GM18909 (cell line): ENCODE results near the gene RANGRF.

Experiments used
- ATAC-seq: cut with Tn5 transposase; IDR thresholded peaks from one replicate; pipeline ENCODE4 v1.9.1; 2021; ENCODE audit warnings: mild to moderate bottlenecking; ENCODE audit not compliant: unreplicated experiment, poor library complexity

Gene RANGRF

GRCh38 chr17:8312251-8312650 lies 23.8 kb downstream of the RANGRF start:
- no peak for ATAC-seq

DNA sequence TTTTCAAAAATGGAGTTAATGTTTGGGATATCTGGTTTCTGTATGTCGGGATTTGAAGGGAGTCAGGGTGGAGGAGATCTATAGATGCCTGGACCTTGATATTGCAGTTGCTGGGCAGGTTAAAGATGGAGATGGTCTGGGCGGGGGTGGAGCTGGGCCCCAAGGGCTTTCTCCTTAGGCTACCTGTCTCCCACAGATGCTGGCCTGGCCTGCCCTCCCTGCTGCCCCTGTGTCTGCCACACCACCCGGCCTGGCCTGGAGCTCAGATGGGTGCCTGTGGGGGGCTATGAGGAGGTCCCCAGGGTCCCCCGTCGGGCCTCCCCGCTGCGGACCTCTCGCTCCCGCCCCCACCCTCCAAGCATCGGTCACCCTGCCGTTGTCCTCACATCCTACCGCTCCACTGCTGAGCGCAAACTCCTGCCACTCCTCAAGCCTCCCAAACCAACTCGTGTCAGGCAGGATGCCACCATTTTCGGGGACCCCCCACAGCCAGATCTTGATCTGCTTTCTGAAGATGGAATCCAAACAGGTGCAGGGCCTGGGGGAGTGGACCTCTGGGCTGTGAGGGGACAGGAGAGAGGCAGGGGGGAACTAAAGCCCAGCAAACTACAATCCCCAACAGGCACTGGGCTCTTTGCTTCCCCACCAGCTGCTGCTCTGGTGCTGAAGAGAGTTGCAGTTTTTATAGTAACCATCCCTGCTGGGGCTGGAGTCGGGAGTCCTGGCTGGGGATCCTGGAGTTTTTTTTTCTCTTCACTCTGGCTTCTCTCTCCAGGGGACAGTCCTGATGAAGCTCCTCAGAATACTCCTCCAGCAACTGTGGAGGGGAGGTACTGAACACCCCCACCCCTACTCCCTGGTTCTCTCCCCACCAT lies 24.5 kb downstream of the RANGRF start:
- ATAC-seq, result no peak

DNA sequence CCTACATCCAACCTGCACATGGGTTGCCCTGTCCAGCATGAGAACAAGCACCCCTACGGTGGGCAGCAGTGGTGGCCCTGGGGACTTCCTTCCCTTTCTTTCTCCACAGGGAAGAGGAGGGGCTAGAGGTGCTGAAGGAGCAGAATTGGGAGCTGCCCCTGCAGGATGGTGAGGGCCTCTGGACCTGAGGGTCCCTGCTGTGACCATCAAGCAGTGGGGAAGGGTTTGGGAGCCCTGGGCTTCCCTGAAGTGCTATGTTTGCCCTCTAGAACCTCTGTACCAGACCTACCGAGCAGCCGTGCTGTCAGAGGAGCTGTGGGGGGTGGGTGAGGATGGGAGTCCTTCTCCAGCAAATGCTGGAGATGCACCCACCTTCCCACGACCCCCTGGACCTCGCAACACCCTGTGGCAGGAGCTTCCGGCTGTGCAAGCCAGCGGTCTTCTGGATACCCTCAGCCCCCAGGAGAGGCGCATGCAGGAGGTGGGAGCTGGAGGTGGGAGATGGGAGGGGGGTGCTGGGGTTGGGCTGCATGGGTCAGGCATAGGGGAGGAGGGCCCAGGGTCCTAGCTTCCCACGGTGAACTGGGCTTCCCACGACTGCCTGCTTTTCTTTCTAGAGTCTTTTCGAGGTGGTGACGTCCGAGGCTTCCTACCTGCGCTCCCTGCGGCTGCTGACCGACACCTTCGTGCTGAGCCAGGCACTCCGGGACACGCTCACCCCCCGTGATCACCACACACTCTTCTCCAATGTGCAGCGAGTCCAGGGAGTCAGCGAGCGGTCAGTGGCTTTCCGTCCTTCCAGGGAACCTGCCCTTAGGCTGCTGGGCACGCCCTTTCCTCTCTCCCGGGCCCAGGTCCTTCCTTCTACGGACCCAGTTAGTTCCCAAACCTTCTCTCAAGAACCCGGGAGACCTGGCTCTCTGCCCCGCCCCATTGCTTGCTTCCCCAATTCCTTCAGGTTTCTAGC lies 26.6 kb downstream of the RANGRF start:
- ATAC-seq, result no peak

- no peak for ATAC-seq
These were observed 27.3 kb downstream of the RANGRF start for GRCh38 chr17:8315764-8316217.

DNA sequence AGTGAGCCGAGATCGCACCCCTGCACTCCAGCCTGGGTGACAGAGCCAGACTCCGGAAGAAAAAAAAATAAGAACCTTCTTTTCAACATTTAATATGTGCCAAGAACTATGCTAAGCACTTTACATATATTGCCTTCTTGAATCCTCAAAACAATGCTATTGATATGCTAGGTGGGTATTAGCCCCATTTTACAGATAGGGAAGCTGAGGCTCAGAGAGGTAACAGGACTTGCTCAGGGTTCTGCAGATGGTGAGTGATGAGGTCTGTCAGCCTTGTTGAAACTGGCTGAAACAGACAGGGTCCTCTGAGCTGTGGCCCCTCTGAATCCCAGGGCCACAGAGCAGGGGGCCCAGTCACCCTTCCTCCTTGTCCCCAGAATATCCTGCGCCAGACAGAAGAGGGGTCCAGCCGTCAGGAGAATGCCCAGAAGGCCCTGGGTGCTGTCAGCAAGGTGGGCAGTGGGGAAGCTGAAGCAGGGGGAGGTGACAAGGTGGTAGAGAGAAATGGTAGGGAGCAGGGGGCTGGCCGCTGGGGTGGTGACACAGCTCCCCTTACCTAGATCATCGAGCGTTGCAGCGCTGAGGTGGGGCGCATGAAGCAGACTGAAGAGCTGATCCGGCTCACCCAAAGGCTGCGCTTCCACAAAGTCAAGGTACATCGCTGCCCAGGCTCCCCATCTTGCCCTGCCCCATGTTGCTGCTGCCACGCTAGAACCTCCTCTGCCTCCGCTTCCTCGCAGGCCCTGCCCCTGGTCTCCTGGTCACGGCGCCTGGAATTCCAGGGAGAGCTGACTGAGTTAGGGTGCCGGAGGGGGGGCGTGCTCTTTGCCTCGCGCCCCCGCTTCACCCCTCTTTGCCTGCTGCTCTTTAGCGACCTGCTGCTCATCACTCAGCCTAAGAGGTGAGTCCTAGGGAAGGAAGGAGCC lies 29.8 kb downstream of the RANGRF start:
- ATAC-seq, result no peak

GRCh38 chr17:8320262-8320661 lies 31.8 kb downstream of the RANGRF start:
- ATAC-seq, result no peak

DNA sequence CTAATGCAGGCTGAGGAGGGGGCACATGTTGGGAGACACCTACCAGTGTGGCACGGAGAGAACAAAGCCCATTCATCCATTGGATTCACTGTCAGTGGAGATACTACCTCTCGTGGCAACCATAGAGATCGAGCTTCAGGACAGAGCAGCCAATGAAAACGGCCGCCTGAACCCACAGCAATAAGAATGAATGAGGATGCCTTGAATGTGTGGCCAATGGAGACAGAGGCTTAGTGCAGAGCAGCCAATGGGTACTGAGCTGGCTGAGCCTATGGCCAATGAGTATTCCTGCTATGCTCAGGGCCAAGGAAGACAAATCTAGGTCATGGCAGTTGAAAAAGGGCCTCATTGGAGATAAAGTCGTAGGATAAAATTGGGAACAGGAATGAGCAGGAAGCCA lies 32.5 kb downstream of the RANGRF start:
- no peak for ATAC-seq

DNA sequence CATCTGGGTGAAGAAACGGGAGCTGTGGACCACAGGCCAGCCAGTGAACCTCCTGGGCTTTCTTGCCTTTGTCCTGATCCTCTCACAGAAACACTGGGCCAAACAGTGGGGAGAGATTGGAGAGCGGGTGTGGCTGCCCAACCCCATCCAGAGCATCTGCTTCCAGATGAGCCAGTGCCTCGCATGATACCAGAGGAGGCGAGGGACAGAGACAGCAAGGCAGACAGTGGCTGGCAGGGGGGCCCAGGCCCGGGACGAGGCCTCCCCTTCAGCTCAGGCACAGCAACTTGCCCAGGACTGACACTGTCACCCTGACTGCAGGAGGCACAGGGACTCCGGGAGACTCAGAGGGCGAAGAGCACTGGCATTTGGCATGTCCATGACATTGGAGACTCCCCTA lies 33.6 kb downstream of the RANGRF start:
- ATAC-seq, result no peak

GRCh38 chr17:8324132-8324531 lies 35.7 kb downstream of the RANGRF start:
- ATAC-seq, result no peak

DNA sequence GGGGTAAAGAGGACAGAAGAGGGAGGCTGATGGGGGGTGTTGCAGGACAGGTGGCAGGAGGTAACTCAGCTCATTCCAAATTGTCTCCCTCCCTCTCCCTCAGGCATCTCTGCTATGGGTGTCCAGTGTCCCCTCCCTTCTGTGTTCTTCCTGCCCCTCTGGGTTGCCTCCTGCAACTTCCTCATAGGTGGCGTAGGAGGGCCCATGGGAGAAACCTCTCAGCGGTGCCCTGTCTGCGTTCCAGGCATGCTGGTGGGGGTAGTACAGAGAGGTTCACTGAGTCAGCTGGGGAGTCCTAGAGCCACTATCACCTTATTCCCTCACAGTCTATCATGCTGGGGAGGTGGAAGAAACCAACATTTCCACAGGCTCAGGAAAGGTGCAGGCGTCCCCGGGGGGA lies 36.5 kb downstream of the RANGRF start:
- ATAC-seq, result no peak

GRCh38 chr17:8326511-8327302 lies 38.2 kb downstream of the RANGRF start:
- no peak for ATAC-seq

GRCh38 chr17:8327303-8327649 lies 38.8 kb downstream of the RANGRF start:
- no peak for ATAC-seq

DNA sequence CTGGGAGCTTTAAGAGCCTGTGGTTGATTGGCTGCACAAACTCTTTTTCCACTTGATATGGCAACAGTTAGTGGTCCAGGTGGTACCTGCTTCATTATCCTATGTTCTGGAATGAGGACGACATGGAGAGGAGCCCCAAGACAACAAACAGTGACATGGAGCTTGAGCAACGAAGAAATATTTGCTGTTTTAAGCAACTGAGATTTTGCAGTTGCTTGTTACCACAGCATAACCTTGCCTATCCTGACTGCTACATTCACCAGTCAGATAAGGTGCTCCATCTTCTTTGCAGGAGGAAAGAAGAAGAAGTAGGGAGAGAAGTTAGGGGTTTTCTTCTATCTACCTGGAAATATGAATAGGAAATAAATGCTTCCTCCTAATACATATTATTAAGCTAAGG lies 43.7 kb downstream of the RANGRF start:
- no peak for ATAC-seq

DNA sequence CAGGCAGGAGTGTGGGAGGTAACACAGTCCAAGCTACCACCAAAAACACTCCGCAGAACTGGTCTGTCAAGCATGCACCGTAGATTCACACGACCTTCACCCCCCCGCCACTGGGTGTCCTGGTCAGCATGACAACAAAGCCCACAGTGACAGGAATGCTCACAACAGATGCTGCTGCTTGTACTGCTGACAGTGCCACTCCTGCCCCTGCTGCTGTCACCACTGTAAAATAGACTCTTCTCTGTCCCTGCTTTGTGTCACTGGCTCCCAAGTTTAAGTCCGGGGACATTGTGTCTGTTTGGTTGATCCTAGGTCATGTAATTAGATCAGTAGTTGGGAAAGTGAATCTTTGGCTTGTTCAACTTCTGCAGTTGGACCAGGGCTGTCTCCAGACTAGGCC lies 44.2 kb downstream of the RANGRF start:
- ATAC-seq, result no peak

DNA sequence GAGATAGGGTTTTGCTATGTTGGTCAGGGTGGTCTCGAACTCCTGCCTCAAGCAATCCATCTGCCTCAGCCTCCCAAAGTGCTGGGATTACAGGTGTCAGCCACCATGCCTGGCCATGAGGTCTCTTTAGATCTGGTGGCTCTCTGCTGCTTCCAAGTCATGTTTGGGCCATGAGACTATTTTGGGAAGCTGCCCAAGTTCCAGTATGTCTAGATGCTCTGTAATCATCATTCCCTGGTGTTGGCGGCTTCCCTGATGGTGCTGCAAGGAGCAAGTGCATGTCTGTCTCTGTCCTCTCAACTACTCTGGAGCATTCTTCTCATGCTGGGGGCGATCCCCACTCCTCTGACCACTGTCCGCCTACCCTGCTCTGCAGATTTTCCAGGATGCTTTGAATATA lies 44.8 kb downstream of the RANGRF start:
- no peak for ATAC-seq

- no peak for ATAC-seq
These were observed 49.6 kb downstream of the RANGRF start for GRCh38 chr17:8337802-8338752.

DNA sequence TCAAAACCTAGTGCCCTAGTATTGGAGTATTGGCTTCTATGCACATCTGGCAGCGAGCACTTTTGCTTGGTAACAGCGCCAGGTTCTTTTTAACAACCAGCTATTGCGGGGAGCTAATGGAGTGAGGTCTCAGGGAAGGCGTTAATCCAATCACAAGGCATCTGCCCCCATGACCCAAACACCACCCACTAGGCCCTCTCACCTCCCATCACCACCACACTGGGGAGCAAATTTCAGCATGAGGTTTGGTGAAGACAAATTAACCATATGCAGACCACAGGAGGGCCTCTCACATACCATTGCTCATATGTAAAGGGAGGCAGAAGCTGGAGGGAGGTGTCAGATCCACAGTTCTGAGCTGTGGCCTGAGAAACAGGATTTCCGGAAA lies 50.3 kb downstream of the RANGRF start:
- no peak for ATAC-seq

DNA sequence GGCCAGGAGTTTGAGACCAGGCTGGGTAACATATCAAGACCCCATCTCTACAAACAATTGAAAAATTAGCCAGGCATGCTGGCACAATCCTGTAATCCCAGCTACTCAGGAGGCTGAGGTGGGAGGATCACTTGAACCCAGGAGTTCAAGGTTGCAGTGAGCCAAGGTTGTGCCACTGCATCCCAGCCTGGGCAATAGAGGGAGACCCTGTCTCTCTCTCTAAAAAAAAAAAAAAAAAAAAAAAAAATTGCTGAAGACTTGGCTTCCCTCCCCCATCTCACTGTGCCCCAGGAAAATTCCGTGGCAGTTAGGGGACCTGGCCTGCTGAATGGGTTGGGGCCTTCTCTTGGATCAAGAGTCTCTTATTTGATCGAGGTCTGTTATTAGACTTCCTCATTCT lies 51.1 kb downstream of the RANGRF start, which contains the start of gene ODF4:
Gene ODF4 (plus strand): TSS at position 301 of the 400 bp plus-strand sequence. CDS start 212 bp downstream, outside the sequence.
- ATAC-seq, result no peak
